Embryonic facial prominence (tissue), 1 donor: ENCODE data around the gene PRSS1.

Experiments
- DNase-seq: peaks from one replicate; pipeline ENCODE4 v3.0.0-alpha.2; 2016; ENCODE audit errors: extremely low spot score

The PRSS1 gene

DNA sequence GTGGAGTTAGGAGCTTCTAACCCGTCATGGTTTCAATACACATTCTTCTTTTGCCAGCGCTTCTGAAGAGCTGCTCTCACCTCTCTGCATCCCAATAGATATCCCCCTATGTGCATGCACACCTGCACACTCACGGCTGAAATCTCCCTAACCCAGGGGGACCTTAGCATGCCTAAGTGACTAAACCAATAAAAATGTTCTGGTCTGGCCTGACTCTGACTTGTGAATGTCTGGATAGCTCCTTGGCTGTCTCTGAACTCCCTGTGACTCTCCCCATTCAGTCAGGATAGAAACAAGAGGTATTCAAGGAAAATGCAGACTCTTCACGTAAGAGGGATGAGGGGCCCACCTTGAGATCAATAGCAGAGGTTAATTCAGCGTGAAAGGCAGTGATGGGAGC, 43.9 kb downstream of the PRSS1 start:
- no peak for DNase-seq

DNA sequence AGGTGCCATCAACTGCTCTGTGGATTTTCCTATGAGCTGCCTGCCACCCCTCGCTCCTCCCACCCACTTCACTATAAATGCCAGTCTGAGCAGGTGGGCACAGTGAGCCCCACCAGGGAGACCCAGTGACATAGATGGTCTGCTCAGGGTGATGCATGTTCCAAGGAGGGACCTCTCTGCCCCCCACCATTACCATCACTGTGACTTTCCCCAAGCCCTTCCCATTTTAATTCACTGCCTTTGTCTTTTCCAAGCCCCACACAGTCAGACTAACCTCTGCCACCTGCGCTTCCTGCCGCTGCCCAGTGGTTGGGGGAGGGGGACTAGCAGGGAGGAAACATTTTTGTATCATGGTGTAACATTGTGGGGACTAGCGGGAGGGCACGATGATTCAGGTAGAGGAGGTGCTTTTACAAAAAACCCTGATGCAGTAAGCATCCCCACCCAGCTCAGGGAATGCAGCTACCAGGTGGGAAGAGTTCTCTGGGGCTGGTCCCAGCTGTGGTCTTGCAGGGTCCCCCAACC, 46.1 kb downstream of the PRSS1 start:
- no peak for DNase-seq

DNA sequence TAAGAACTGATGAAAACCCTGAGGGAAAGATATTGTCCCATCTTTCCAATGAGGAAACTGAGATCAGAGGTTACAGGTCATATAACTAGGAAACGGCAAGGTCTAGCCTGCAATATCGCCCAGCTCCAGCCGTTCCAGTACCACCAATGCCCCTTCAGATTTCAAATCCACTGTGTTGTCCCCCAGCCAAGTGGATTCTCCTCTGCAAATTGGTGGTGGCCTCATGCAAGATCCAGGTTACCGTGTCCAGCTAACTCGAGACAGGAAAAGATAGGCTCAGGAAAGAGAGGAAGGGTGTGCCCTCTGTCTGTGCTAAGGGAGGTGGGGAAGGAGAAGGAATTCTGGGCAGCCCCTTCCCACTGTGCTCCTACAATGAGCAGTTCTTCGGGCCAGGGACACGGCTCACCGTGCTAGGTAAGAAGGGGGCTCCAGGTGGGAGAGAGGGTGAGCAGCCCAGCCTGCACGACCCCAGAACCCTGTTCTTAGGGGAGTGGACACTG, 46.8 kb downstream of the PRSS1 start:
- no peak for DNase-seq

DNA sequence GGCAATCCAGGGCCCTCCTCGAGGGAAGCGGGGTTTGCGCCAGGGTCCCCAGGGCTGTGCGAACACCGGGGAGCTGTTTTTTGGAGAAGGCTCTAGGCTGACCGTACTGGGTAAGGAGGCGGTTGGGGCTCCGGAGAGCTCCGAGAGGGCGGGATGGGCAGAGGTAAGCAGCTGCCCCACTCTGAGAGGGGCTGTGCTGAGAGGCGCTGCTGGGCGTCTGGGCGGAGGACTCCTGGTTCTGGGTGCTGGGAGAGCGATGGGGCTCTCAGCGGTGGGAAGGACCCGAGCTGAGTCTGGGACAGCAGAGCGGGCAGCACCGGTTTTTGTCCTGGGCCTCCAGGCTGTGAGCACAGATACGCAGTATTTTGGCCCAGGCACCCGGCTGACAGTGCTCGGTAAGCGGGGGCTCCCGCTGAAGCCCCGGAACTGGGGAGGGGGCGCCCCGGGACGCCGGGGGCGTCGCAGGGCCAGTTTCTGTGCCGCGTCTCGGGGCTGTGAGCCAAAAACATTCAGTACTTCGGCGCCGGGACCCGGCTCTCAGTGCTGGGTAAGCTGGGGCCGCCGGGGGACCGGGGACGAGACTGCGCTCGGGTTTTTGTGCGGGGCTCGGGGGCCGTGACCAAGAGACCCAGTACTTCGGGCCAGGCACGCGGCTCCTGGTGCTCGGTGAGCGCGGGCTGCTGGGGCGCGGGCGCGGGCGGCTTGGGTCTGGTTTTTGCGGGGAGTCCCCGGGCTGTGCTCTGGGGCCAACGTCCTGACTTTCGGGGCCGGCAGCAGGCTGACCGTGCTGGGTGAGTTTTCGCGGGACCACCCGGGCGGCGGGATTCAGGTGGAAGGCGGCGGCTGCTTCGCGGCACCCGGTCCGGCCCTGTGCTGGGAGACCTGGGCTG, 47.5 kb downstream of the PRSS1 start:
- no peak for DNase-seq

DNA sequence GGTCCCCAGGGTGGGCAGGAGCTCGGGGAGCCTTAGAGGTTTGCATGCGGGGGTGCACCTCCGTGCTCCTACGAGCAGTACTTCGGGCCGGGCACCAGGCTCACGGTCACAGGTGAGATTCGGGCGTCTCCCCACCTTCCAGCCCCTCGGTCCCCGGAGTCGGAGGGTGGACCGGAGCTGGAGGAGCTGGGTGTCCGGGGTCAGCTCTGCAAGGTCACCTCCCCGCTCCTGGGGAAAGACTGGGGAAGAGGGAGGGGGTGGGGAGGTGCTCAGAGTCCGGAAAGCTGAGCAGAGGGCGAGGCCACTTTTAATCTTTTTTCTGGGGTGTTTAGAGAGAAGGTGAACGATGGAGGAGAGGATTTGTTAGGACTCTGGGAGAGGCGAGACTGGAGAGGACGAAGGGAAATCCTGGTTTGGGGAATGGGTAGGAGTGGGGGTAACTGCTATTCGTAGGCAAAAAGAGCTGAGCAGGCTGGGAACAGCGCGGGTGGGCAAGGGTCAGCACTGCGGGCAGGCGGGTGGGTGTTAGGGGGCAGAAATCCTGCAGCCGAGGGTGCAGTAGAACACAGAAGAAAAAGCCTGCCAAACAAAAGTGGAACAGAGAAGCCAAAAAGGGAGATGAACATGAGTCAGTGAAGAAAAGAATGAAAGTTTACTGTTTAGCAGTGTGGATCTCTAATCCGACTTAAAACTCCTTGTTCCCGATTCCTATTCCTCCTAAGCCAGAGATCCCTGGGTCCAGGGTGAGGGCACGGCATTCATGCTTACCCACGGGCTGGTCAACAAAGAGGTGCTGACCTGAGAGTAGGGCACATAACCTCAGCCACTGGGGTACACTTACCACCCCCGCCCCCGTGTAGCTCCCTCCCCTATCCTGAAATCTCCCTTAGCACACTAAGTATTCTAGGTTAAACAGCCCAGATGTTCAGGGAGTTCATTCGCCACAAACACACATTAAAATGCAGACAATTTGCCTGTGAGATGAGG, 48.4 kb downstream of the PRSS1 start:
- no peak for DNase-seq

DNA sequence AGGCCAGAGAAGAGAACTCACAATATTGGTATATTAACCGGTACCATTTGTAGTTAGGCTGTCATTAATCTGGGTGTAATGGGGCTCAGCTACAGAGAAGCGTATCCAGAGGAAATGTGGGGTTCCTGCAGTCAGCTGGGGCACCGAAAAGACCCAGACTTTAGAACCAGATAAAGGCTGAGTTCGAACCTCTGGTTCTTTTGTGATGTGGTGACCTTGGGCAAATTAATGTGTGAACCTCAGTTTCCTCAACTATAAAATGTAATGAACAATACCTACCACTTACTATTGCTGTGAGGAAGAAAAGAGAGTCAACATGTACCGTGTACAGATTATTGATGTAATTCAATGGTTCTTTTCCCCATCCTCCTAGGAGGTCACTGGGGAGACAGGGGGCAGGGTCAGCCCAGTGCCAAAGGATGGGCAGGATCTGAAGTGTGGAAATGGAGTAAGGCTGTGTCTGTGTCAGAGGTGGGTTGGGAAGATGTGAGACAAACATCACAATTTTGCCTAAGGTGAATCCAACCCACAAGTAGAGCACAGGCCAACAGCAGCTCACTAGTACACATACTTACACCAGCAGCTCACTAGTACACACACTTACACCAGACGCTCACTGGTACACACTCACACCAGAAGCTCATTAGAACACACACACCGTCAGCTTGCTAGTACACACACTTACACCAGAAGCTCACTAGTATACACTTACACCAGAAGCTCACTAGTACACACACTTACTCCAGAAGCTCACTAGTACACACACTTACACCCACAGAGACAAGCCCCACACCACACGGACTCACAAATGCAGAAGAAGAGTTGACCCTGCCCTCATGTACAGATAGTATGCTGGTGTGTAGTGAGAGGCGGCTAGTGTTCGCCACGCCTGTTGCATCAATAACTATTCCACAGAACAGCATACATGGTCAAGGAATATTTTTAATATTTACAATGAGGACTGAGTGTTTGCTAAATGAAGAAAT, 49.5 kb downstream of the PRSS1 start:
- DNase-seq = no peak

DNA sequence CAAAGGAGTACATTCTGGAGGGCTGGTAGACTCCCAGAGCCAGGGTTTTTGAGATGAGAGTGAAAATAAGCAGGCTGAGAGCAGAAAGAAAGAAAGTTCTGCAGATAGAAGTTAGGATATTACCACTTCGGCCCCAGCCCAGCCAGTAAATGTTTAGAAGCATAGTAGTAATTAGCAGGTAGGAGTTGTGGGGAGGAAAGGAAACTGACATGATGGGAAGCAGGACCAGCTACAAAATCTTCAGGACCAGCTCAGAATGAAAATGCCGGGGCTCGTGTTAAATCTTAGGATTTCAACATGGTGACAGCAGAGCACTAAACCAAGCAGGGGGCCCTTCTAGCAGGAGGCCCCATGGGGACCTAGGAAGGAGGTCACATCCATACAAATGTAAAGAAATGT, 50.2 kb downstream of the PRSS1 start:
- DNase-seq = no peak

DNA sequence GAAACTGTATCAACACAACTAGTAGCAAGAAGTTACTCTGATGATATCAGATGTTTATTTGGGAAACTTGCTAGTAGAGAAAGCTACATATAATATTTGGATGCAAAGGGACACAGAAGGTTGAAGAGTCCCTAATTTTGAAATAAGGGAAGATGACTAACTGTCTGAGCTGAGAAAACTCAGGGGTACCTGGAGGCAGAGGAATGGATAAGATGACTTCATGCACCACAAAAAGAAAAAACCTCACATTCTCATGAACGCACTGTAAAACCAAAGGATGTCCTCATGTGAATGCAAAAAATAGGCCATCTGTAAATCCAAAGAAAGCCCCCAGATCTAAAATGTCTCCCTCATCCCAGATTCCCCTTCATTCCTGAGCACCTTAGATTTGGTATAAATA, 50.8 kb downstream of the PRSS1 start:
- no peak for DNase-seq

DNA sequence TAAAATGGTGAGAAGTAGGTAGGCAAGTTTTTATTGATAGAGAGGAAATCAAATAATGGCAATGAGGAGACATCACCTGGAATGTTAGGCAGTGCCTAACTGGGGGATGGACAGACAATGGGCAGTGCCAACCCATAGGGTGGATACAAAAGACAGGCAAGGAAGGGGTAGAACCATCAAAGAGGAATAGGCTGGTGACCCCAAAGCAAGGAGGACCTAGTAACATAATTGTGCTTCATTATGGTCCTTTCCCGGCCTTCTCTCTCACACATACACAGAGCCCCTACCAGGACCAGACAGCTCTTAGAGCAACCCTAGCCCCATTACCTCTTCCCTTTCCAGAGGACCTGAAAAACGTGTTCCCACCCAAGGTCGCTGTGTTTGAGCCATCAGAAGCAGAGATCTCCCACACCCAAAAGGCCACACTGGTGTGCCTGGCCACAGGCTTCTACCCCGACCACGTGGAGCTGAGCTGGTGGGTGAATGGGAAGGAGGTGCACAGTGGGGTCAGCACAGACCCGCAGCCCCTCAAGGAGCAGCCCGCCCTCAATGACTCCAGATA, 51.5 kb downstream of the PRSS1 start:
- DNase-seq = no peak

DNA sequence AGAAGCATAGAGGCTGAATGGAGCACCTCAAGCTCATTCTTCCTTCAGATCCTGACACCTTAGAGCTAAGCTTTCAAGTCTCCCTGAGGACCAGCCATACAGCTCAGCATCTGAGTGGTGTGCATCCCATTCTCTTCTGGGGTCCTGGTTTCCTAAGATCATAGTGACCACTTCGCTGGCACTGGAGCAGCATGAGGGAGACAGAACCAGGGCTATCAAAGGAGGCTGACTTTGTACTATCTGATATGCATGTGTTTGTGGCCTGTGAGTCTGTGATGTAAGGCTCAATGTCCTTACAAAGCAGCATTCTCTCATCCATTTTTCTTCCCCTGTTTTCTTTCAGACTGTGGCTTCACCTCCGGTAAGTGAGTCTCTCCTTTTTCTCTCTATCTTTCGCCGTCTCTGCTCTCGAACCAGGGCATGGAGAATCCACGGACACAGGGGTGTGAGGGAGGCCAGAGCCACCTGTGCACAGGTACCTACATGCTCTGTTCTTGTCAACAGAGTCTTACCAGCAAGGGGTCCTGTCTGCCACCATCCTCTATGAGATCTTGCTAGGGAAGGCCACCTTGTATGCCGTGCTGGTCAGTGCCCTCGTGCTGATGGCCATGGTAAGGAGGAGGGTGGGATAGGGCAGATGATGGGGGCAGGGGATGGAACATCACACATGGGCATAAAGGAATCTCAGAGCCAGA, 52.5 kb downstream of the PRSS1 start:
- DNase-seq = no peak

DNA sequence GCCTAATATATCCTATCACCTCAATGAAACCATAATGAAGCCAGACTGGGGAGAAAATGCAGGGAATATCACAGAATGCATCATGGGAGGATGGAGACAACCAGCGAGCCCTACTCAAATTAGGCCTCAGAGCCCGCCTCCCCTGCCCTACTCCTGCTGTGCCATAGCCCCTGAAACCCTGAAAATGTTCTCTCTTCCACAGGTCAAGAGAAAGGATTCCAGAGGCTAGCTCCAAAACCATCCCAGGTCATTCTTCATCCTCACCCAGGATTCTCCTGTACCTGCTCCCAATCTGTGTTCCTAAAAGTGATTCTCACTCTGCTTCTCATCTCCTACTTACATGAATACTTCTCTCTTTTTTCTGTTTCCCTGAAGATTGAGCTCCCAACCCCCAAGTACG, 53.0 kb downstream of the PRSS1 start:
- no peak for DNase-seq
